ENCODE data around the gene GDF9. TPM values are rescaled to one million over a fixed set of nuclear protein-coding genes. Genes with fewer than 3 reads are reported as not detected.

The GDF9 gene
- total RNA-seq, 2 donors from 2014 or later = 0.09 to 3.2 TPM

DNA sequence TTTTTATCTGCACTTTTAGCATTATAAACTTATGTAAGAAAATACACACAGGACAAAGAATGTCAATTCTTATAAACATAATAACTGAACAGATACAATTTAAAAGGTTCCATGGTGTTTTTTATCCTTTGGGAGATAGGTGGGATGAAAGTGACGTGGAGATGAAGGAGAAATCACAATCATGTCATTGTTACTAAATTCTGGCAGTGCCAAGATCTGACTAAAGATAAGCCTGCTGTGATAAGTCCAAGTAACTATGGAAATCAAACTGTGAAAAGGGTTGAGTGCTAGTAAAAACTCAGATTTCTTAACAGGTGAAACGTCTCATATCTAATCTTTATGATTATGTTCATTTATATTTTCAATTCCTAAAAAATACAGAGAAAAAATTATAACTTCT is 18.3 kb upstream of the GDF9 start:
- Histone ChIP-seq H3K27ac (no peak overlapping the region), H3K27me3 (replicated peaks; ENCODE audit: insufficient read depth) (no peaks in the 10 kb centered on the region), H3K4me1 (replicated peaks) (no peaks in the 10 kb centered on the region), H3K4me3 (no peak overlapping the region), H3K9me3 (no peaks in the 10 kb centered on the region), H3K36me3 (peaks cover 0 to 12% of the 10 kb centered on the region in 2 donors)
- TF ChIP-seq POLR2A (IDR thresholded peaks at IDR 0.05) (no peak), CTCF (IDR thresholded peaks at IDR 0.05) (no peak), POLR2AphosphoS5 (IDR thresholded peaks at IDR 0.05) (no peak)
- DNase-seq (ENCODE audit: low spot score) = no peak
- 24% methylated on average over 2 of the region's 2 CpGs for WGBS
- intact Hi-C loops (cut with DNase I) = no loop called here

DNA sequence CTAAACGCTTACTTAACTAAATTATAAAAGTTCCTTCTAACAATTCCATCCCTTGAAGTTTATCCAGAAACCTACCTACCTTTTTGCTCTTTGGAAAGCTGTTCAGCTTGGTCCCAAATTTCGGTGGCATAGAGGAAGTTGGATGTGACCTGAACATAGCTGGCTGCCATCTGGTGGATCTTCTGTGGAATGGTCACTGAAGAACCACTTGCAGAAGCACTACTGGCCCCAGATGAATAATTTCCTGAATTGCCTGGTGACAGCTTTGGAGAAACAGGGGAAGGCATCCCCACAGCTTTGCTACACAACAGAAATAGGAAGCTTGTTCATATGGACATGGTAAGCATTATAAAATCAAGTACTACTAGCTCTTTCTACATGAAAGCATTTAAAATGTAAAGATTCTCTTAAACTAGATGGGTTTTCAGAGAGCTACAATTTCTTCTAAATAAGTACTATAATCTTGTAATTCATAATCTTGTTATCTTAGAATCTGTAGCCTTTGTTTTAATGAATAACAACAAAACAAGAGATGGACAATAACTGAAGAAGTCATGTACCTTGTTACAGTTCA is 17.1 kb upstream of the GDF9 start:
- H3K4me1 ChIP-seq (replicated peaks) = no peaks in the 10 kb centered on the region
- no peaks in the 10 kb centered on the region for H3K9me3 ChIP-seq
- no peaks in the 10 kb centered on the region for H3K27me3 ChIP-seq (replicated peaks; ENCODE audit: insufficient read depth)
- no peak for TF ChIP-seq POLR2A (IDR thresholded peaks at IDR 0.05)
- TF ChIP-seq POLR2AphosphoS5 (IDR thresholded peaks at IDR 0.05) = peak; percentile 74
- TF ChIP-seq CTCF (IDR thresholded peaks at IDR 0.05) = peak in 3 of 4 experiments; percentile 67 to 76 (median 73)
- intact Hi-C loops (cut with DNase I) = loop anchor here (2.0 kb wide), 1 partner anchor 53 kb away; the partner anchor contains the start of gene SHROOM1
- WGBS = 30% methylated on average over 2 of the region's 2 CpGs
- peak; percentile 66 for DNase-seq (ENCODE audit: low spot score)
- H3K4me3 ChIP-seq = no peak overlapping the region
- peaks cover 0 to 12% of the 10 kb centered on the region in 2 donors for H3K36me3 ChIP-seq
- no peak overlapping the region for H3K27ac ChIP-seq

- no peak overlapping the region for H3K4me3 ChIP-seq
- no peaks in the 10 kb centered on the region for H3K27me3 ChIP-seq (replicated peaks; ENCODE audit: insufficient read depth)
- no peaks in the 10 kb centered on the region for H3K4me1 ChIP-seq (replicated peaks)
- WGBS = 30% methylated on average over 3 of the region's 3 CpGs
- H3K9me3 ChIP-seq = no peaks in the 10 kb centered on the region
- intact Hi-C loops (cut with DNase I) = no loop called here
- no peak overlapping the region for H3K27ac ChIP-seq
- H3K36me3 ChIP-seq = no peaks in the 10 kb centered on the region
- DNase-seq (ENCODE audit: low spot score) = peak; percentile 64
- TF ChIP-seq POLR2A (IDR thresholded peaks at IDR 0.05) (no peak), CTCF (IDR thresholded peaks at IDR 0.05) (no peak), POLR2AphosphoS5 (IDR thresholded peaks at IDR 0.05) (peak; percentile 39)
Observed at GRCh38 chr5:132877938-132878337, 11.7 kb upstream of the GDF9 start.

DNA sequence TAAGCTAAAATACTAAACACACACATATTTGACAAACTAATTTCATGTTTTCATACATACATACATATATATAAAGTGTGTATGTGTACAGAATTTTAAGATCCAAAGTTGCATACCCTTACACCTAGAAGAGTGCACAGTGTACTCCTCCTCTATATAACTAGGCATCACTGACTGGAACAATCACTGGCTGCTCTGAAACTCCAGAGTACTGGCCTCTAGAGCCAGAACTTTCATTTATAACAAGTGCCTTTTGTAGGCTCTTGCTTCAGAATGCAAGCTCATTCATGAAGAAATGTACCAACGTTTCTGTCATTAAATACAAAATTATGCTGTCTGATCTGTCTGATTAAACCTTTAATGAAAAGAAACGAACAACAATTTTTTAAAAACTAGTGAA is 11.2 kb upstream of the GDF9 start:
- H3K4me3 ChIP-seq = no peak overlapping the region
- H3K27me3 ChIP-seq (replicated peaks; ENCODE audit: insufficient read depth) = no peaks in the 10 kb centered on the region
- no peaks in the 10 kb centered on the region for H3K36me3 ChIP-seq
- DNase-seq (ENCODE audit: low spot score) = no peak
- H3K4me1 ChIP-seq (replicated peaks) = no peaks in the 10 kb centered on the region
- no peaks in the 10 kb centered on the region for H3K9me3 ChIP-seq
- 43% methylated on average over 2 of the region's 2 CpGs for WGBS
- intact Hi-C loops (cut with DNase I) = no loop called here
- TF ChIP-seq POLR2AphosphoS5 (IDR thresholded peaks at IDR 0.05) = no peak
- TF ChIP-seq CTCF (IDR thresholded peaks at IDR 0.05) = no peak
- TF ChIP-seq POLR2A (IDR thresholded peaks at IDR 0.05) = no peak
- H3K27ac ChIP-seq = no peak overlapping the region

DNA sequence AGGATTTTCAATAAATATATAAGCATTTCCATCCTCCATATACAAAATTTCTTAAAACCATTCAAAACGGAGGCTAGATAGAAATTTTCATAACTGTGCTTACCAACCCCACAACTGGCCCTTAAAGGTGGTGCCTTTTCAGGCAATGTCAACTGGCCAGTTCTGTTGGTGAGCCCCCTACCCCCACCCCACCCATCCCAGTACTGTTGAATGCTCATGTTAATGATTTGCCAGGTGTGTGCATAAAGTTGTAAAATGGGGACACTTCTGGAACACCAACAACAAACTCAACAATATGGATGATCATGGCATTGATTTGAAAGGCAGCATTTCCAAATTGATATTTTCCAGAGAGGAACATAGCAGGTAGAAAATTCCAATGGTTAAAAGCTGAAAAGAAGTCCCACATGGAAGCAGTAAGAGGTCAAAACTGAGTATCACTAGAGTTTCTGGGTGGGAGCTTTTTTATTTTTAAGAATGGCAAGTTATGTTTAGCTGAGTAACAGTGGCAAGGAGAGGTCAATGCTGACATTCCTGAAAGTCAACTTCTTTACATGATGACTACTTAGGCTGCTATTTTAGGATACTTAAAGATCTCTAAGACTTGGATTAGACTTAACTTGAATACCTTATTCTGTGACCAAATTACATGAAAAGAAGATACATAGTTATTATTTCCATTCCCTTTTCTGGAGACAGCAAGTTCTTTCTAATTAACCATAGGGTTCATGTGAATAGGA is 9.9 kb upstream of the GDF9 start:
- 86% methylated on average over 1 of the region's 1 CpG for WGBS
- Histone ChIP-seq H3K4me3 (no peak overlapping the region), H3K36me3 (no peaks in the 10 kb centered on the region), H3K9me3 (no peaks in the 10 kb centered on the region), H3K4me1 (replicated peaks) (no peaks in the 10 kb centered on the region), H3K27me3 (replicated peaks; ENCODE audit: insufficient read depth) (no peaks in the 10 kb centered on the region), H3K27ac (no peak overlapping the region)
- TF ChIP-seq POLR2AphosphoS5 (IDR thresholded peaks at IDR 0.05) = no peak
- no peak for TF ChIP-seq CTCF (IDR thresholded peaks at IDR 0.05)
- no peak for TF ChIP-seq POLR2A (IDR thresholded peaks at IDR 0.05)
- DNase-seq (ENCODE audit: low spot score) = no peak
- intact Hi-C loops (cut with DNase I) = no loop called here

All from prostate gland (tissue), 2 donors.